Psoas muscle (tissue), 8 donors: ENCODE data around the gene REX1BD. TPM values are rescaled to one million over a fixed set of nuclear protein-coding genes. Genes with fewer than 3 reads are reported as not detected.

Experiments used
- ATAC-seq, 4 donors: fragments of 200-7000 bp; cut with Tn5 transposase; one replicate each; pipeline ENCODE4 v1.9.1; 2020; ENCODE audit warnings: moderate library complexity in 3 of 4, mild to moderate bottlenecking in 2 of 4
- DNase-seq, 2 donors: peaks; one replicate each; pipeline ENCODE4 v3.0.0-alpha.2; 2020
- H3K27ac ChIP-seq: fragments of 200-600 bp; one replicate; pipeline ENCODE4 v1.8.0; 2022
- H3K27me3 ChIP-seq, 3 donors: fragments of 200-600 bp in 1 of 3; one replicate each; pipeline versions ENCODE4 v1.6.1 to v1.8.0; 2013 to 2022; ENCODE audit warnings: low read length in 2 of 3, mild to moderate bottlenecking in 2 of 3, moderate library complexity in 1 of 3; ENCODE audit not compliant: insufficient read depth in 3 of 3
- H3K36me3 ChIP-seq, 2 donors: fragments of 200-600 bp in 1 of 2; one replicate each; pipeline versions ENCODE4 v1.6.1 to v1.8.0; 2013 to 2022; ENCODE audit warnings: low read depth in 1 of 2, mild to moderate bottlenecking in 1 of 2, moderate library complexity in 1 of 2; ENCODE audit not compliant: insufficient read depth in 1 of 2
- H3K4me1 ChIP-seq: fragments of 200-600 bp; one replicate; pipeline ENCODE4 v1.8.0; 2022
- H3K4me3 ChIP-seq: fragments of 200-600 bp; one replicate; pipeline ENCODE4 v1.8.0; 2022; ENCODE audit warnings: mild to moderate bottlenecking
- H3K9me3 ChIP-seq: fragments of 200-600 bp; one replicate; pipeline ENCODE4 v1.8.0; 2022
- WGBS, 3 donors: extraction: QIAGEN DNeasy Blood & Tissue Kit; methylation state at CpG; one replicate each; pipeline versions ENCODE4 v1.1.6 to v1.1.7; 2013; 5-methylcytosine and 5-hydroxymethylcytosine counted together
- intact Hi-C, 2 donors: fragments of 100-400 bp; cut with DNase I; formaldehyde crosslinking; loops; one replicate each; pipeline versions ENCODE4 v1.11.0 to v1.14.2; 2022
- polyA plus RNA-seq, 3 donors: library from polyadenylated mRNA; stranded (reverse); fragments of 200-250 nt; gene quantifications; one replicate each; pipeline ENCODE4 v1.2.3, GENCODE V29; 2013
- total RNA-seq, 4 donors: library from RNA; stranded (reverse); fragmentation: NEBNext Ultra II Directional in 2 of 4; extraction: Animal tissue kit (Norgen Biotek cat#: 25700) in 2 of 4; gene quantifications; one replicate each; pipeline versions ENCODE4 v1.2.1 to v1.2.4, GENCODE V29; 2021 to 2023
- TF ChIP-seq, protein P1 (sequence below): fragments of 200-600 bp; IDR thresholded peaks from one replicate; pipeline ENCODE4 v1.8.0; 2022; ENCODE audit warnings: antibody characterized with exemption
- donor health status: healthy with polysubstance abuse.
- donor health status: DM: no; HTN: no; CAD: no; lungs with moderate emphysema.
- donor health status: Bipolar disorder and iron deficiency.
- donor health status: healthy.
- donor health status: DM: yes; HTN: yes; CAD: no.
- donor health status: DM: no; HTN: no; CAD: no.
- donor health status: DM: no; HTN: no; CAD: no.
- donor health status: DM: yes; HTN: yes; CAD: no.

REX1BD gene
- total and polyA plus RNA-seq, 7 donors = 52.1 to 105 (median 85.0) TPM

DNA sequence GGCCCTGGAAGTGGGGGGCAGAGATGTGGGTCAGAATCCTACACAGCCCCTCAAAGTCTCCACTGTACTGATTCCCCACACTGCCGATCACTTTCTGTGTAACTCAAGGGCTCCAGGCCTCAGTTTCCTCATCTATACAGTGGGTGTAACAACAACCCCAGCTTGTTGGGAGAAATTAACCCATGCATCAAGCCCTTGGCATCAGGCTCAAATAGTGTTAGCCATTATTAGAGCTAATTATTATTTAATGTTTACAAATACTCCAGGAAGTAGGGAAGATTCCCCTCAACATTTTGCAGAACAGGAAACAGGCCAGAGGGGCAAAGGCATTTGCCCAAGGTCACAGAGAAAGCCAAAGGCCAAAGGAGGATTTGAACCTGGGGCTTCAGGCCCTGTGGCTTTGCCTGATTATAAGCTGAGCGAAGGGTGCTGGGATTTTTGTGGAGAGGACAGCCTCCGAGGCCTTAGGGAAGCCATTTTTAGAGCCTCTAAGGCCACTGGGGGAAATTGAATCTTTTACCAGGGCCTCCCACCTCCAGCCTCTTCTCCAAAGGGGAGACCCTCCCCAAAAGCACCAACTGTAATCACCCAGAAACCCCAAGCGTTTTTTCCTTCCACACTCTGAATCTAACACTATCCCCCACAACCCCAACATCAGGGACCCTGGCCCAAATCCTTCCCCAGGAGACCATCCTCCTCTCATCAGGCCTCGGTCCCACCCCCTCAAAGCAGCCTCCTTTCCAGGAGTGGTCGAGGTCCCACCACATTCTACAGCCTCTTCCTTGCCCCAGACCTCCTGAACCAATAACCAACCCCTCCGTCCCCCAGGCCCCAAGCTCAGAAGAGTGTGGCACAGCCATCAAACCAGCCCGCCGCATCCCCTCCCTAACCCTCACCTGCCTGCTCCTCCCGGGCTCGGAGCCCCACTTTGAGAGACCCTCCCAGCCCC lies 46.3 kb upstream of the REX1BD start:
- DNase-seq (no peak), ATAC-seq (peak in 1 of 4 donors; percentile 12)
- Histone ChIP-seq H3K27me3 (no peaks in the 10 kb centered on the region), H3K9me3 (no peaks in the 10 kb centered on the region), H3K27ac (peak overlapping the region; percentile 90), H3K4me1 (peaks cover 5% of the 10 kb centered on the region), H3K36me3 (peaks cover 0 to 39% of the 10 kb centered on the region in 2 donors), H3K4me3 (peak overlapping the region; percentile 75)
- 18 to 30% (median 25%) methylated on average over 10 to 11 of the region's 11 CpGs for WGBS, 3 donors
- intact Hi-C loops = no loop called here
- TF ChIP-seq, protein P1, sequence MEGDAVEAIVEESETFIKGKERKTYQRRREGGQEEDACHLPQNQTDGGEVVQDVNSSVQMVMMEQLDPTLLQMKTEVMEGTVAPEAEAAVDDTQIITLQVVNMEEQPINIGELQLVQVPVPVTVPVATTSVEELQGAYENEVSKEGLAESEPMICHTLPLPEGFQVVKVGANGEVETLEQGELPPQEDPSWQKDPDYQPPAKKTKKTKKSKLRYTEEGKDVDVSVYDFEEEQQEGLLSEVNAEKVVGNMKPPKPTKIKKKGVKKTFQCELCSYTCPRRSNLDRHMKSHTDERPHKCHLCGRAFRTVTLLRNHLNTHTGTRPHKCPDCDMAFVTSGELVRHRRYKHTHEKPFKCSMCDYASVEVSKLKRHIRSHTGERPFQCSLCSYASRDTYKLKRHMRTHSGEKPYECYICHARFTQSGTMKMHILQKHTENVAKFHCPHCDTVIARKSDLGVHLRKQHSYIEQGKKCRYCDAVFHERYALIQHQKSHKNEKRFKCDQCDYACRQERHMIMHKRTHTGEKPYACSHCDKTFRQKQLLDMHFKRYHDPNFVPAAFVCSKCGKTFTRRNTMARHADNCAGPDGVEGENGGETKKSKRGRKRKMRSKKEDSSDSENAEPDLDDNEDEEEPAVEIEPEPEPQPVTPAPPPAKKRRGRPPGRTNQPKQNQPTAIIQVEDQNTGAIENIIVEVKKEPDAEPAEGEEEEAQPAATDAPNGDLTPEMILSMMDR = no peak

DNA sequence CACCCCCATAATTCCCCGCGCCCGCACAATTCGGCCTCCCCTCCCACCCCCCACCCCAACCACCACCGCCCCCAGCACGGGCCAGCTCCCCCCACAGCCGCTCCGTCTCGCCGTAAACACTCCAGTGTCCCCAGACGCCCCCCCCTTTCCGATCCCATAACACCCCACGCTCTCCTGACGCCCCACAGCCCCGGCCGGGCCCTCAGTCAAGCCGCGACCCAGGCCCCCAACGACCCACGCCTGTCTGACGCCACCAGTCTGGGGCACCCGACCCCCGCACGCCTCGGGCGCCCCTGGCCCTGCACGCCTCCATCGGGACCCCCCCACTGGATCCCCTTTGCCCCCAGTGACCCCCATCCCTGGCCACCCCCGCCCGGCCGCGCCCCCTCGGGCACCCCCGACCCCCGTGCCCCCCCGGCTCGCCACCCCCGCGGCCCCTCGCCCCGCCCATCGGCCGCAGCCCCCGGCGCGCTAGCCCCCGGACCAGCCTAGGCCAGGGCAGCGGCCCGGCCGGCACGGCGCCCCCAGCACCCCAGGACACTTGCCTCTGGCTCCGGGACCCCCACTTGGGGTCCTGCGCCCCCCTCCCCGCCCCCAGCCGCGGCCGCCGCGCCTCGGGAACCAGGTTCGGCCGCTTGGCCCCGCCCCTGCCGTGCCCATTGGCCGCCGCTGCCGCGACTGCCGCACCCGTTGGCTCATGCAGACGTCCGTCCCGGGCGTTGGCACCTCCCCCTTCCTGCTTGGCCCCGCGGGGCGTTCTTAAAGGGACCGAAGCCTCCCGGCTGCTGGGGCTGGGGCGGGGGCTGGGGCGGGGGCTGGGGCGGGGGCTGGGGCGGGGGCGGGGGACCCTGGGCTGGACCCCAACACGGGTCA lies 45.4 kb upstream of the REX1BD start, which contains the start of gene FKBP8:
TSS of gene FKBP8 (minus strand) at position 633 of the 873 bp plus-strand sequence. CDS start 1,603 bp downstream, outside the sequence.
- intact Hi-C loops = no loop called here
- Histone ChIP-seq H3K27me3 (no peaks in the 10 kb centered on the region), H3K4me3 (peak within 1 kb of the TSS; percentile 75), H3K36me3 (peaks cover 0 to 30% of the 10 kb centered on the region in 2 donors), H3K27ac (peak within 1 kb of the TSS; percentile 90), H3K9me3 (no peaks in the 10 kb centered on the region), H3K4me1 (peaks cover 5% of the 10 kb centered on the region)
- ATAC-seq (peak; percentile 98 to 99 (median 98)), DNase-seq (peak; percentile 94 to 97)
- TF ChIP-seq, protein P1 = no peak
- WGBS, 3 donors = 0 to 1% (median 1%) methylated on average over 42 to 86 of the region's 86 CpGs

DNA sequence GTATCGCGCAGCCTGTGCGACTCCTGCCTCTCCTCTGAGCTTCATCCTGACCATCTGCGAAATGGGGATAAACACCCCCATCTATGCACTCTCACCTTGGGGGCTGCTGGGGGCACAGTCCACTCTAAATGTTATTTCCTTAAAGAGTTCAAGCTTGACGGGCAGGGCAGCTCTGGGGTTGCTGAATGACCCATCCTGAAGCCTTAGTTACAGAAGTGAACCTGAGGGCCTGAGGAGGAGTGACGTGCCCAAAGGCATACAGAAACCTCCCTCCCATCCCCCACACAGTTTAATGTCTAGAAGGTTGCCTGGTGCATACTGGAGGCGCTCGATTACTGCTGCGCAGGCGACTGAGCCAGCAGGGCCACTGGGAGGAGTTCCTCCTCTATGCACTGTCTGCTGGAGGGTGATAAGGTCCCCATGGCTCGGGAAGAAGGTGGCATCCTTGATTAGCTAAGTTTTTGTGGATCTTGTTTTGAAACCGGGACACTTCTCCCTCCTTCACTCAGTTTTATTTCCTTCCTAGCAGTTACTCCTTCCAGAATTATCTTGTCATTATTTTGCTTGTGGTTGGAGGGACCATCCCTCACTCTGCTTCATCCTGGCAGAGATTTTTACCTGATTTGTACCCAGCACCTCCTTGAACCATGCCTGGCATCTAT lies 44.7 kb upstream of the REX1BD start:
- Histone ChIP-seq H3K9me3 (no peaks in the 10 kb centered on the region), H3K27ac (peak overlapping the region; percentile 90), H3K36me3 (peaks cover 0 to 26% of the 10 kb centered on the region in 2 donors), H3K4me3 (peak overlapping the region; percentile 75), H3K4me1 (peaks cover 5% of the 10 kb centered on the region), H3K27me3 (no peaks in the 10 kb centered on the region)
- no peak for DNase-seq
- ATAC-seq = peak; percentile 59 to 68 (median 64)
- TF ChIP-seq, protein P1 = no peak
- 11 to 18% (median 17%) methylated on average over 12 of the region's 12 CpGs for WGBS, 3 donors
- intact Hi-C loops = no loop called here

DNA sequence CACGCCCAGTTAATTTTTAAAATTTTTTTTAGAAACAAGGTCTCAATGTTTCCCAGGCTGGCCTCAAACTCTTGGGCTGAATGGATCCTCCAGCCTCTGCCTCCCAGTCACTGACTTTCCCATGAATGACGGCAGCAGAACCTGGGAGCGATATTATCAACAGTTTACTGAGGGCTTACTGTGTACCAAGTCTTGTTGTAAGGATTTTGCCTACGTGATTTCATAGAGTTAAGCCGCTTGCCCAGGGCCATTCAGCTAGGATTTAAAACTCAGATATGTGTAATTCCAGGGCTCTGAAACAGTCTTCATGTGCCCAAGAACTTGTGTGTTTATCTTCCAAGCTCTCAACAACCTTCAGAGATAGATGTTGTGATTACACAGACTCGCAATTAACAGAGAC lies 37.0 kb upstream of the REX1BD start:
- no peaks in the 10 kb centered on the region for H3K4me1 ChIP-seq
- 60 to 68% (median 63%) methylated on average over 6 of the region's 6 CpGs for WGBS, 3 donors
- no peaks in the 10 kb centered on the region for H3K36me3 ChIP-seq
- no peak for DNase-seq
- H3K27me3 ChIP-seq = no peaks in the 10 kb centered on the region
- H3K4me3 ChIP-seq = no peak overlapping the region
- intact Hi-C loops = no loop called here
- TF ChIP-seq, protein P1 = no peak
- ATAC-seq = no peak
- no peaks in the 10 kb centered on the region for H3K9me3 ChIP-seq
- no peak overlapping the region for H3K27ac ChIP-seq
